SW480 (cell line): ENCODE data around the gene SIT1.

ENCODE experiments used
- DNase-seq: peaks from one replicate; pipeline ENCODE4 v3.0.0-alpha.2; 2016; ENCODE audit warnings: low spot score

Gene SIT1

DNA sequence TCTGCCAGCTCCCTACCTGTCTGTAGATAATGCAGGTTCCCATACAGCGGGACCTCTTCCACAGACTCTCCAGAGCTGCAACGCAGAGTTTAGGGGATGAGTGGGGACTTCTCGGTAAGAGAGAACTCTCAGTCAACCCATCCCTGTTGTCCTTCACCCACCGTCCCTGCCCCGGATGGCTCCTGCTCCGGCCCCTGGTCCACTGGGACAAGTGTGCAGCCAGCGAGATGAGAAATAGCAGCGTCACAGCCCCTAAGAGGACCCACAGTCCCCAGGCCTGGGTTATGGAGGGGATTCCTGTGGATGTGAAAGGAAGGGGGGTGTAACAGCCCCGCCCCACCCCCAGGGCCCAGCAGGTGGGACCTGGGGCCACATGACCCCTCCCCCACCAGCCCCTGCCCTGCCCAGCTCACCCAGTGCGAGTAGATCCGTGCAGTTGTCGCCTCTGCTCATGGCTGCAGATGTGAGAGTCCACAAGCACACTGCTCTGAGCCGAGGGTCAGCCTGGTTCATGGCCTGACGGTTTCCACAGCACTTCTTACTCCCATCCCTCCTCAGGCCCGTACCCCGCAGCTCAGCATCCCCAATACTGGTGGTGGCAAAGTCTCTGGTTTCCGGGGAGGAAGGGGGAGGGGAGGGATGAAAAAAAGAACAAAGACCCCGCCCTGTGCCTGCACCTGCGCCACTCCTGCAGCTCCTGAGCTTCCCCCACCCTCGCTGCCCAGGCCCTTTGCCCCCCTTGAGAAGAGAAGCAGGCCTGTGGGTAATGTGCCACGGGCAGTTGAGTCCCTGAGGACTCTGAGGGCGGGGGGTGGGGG is at the start of gene SIT1:
Gene SIT1, minus strand, starts transcription at position 591 of the 818 bp plus-strand sequence. Its CDS starts 78 bp downstream, at position 513.
- DNase-seq = no peak

- no peak for DNase-seq
Measured at GRCh38 chr9:35700031-35700430, 49.3 kb upstream of the SIT1 start.

DNA sequence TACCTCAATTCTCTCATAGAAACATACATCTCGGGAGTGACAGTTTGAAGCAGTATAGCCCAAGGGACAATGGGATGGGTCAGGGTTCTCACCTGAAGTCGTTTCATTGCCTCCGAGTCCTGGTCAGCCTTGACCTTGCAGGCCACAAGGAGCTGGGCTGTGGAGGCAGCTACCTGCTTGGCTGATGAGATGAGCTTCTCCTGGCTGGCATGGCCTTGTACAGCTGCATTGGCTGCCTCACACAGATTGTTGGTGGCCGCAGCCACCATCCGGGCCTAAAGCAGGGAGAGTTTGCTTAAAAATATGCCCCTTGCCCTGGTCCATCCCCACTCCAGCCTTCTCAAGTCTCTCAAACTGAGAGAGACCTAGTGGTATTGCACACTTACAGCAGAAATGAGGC is 47.5 kb upstream of the SIT1 start:
- DNase-seq = no peak

- no peak for DNase-seq
Measured at GRCh38 chr9:35697486-35697885, 46.8 kb upstream of the SIT1 start.

DNA sequence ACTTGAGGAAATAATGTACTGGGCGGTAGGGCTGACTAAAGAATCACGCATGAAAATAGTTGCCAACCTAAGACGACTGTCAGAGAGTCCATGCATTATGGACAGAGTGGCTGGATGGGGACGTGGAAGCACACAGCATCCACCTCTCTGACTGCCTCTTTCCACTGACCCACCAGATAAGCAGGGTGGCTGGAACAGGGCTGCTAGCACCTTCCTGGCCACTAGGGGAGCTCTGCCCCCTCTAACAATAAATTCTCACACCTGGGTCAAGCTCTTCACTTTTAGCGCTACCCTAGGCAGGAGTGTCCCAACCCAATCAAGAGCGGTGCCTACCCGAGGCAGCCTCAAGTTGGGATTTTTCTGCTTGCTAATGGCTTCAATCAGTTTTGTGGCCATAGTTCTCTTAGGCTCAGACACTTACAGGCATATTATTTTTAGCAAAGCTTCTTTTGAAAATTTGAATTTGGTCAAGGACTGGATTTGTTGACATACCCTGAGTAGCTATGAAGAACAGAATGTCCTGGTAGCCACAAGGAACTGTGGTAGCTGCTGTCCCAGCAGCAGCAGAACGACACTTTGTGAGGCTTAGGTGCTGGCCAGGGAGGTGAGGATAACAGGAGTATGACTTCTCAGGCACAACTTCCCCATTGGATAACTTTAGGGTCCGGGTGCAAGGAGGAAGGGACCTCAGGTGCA is 45.9 kb upstream of the SIT1 start:
- DNase-seq = peak; percentile 65

DNA sequence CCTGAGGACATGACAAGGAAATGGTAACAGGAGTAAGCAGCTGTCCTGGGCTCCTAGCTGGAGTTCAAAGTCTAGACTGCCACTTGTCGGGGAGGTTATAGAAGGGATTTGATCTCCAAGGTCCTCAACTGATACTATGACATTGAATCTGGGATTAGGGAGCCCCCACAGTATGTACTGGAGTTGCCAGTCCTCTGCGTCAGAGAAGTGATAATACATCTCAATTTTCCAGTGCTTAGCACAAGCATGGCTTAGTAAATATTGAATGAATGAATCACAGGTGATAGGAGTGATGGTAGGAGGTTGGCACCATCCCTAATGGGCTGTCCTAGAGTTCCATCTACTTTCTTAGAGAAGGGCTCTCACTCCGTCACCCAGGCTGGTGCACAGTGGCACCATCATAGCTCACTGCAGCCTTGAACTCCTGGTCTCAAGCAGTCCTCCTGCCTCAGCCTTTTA is 45.2 kb upstream of the SIT1 start:
- no peak for DNase-seq

DNA sequence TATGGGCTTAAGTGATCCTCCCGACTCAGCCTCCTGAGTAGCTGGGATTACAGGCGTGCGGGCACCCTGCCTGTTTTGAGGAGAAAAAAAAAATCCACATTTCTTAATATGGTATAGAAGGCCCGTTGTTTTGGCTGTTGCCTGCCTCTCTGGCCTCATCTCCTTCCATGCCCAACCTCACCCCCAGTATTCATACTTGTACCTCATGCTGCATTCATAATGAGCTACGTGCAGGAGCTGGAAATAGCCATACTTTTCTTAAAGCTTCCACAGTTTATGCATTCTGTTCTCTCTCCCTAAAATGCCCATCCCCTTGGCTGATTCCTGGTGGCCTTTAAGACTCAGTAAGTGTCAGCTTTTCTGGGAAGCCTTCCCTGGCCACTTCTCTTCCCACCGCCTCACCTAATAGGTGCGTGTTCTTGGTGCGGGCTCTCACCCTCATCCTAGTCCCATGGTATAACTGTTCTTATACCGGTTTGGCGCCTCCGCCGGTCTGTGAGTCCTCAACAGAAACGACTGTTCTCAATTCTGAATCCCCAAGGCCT is 41.1 kb upstream of the SIT1 start:
- no peak for DNase-seq

DNA sequence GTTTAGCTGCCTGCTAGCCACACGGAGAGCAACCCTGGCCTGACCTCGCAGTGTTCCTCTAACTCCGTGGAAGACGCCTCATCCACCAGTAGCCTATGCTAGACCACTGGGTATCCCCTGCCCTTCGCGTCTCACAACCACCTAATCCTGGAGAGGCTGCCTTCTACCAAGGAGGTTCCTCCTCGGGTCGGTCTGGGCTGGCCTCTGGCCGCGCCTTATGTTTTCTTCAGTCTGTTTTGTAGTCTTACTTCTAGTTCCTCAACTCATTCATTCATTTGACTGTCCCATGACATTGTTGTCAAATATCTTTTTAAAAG is 40.6 kb upstream of the SIT1 start:
- peak; percentile 34 for DNase-seq

DNA sequence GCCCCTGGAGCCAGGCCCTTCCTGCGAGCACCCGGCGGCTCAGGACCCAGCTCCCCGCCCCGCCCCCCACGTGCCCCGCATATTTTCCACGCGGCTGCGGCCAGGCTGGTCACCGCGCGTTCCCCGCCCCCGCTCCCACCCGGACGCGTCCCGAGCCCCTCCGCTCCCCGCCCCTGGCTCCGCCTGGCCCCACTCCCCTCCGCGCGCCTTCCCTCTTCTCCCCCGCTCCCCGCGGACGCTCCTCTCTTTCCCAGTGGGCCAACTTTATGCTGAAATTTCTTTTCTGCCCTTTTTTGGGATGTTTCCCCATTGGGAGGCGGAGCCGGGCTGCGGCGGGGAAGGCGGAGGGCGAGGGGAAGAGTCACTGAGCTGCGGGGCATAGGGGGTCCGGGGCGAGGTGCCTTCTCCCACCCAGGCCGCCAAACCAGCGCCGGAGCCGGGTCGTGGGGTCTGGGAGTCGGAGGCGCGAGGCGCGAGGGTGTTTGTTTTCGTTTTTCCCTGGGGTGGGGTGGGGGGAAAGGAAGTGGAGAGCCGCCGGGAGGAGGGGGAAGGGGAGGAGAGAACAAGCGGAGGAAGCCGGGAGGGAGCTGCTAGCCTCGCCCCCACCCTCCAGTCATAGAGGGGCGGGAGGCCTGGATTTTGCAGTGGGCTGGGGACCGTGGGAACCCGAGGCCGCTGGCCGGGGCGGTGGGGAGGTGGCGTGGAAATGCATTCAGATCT is 40.0 kb upstream of the SIT1 start:
- peak; percentile 31 for DNase-seq

- no peak for DNase-seq
Measured at GRCh38 chr9:35690294-35690613, 39.5 kb upstream of the SIT1 start.

DNA sequence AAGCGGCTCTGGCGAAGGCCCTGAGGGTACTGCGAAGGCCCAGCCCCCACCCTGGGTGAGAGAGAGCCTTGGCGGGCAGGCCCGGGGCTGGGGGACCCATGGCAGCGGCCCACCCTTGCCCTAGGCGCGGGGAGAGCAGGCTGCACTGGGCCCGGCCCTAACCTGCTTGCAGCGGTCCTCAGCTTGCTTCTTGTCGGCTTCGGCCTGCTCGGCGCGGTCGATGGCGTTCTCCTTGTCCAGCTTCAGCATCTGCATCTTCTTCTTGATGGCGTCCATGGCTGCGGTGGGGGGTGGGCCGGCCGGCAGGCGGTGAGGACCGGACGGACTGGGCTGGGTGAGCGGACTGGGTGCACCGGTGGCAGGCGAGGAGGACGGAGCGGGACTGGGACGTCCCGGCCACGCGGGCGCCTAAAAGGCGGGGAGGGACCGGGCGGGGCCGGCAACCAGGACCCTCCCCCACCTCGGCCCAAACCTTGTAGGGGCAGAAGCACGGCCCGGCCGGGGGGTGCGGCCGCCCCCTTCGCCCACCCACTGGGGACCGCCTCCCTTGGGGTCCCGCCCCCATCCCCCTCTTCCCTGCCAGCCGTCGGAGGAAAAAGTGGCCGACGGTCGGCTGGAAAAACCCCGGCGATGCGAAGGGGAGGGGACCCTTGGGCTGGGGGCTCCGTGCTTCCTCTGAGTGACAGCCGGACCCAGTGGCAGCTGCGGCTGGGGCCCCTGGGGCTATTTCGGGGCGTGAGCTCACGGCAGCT is 39.0 kb upstream of the SIT1 start, which contains the start of gene TPM2:
Gene TPM2, minus strand, starts transcription at position 384 of the 752 bp plus-strand sequence. Its CDS starts 108 bp downstream, at position 276.
- no peak for DNase-seq

DNA sequence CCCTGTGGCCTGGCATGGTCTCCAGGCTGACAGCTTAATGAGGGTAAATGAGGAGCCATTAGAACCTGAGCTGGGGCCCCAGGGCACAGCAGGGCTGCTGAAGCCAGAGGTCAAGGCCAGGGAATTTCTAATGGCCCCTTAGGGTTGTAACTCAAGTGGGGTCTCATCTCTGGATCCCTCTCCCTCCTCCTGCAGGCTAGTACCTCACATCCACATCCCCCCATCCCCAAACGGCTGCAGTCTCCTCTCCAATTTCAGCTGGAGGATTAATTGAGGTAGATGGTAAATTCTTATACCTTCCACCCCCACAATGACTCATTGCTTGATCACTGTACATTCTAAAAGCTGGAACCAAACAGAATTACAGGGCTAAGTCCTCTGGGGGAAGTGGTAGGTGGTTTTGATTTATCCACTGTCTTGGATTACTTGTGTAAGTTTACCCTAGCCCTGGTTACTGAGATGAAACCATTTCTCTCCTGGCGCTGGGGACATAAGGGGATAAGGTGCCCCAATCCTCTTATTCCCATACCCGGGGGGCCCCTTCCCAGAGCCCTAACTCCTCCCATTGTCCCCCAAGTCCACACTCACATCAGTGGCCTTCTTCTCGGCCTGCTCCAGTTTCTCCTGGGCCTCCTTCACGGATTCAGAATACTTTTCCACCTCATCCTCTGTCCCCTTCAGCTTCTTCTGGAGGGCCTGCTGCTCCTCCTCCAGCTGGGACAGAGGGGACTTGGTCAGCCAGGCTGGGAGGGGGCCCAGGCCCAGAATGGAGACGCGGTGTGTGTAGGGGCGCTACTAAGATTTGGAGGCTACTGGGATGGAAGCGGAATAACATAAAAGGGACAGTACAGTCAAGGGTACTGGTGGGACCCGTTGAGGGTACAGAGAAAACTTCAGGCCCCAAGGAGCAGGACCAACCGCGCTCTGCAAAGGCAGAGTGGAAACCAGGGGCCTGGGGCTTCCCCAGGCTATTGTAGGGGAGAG is 38.1 kb upstream of the SIT1 start:
- DNase-seq = peak; percentile 83

DNA sequence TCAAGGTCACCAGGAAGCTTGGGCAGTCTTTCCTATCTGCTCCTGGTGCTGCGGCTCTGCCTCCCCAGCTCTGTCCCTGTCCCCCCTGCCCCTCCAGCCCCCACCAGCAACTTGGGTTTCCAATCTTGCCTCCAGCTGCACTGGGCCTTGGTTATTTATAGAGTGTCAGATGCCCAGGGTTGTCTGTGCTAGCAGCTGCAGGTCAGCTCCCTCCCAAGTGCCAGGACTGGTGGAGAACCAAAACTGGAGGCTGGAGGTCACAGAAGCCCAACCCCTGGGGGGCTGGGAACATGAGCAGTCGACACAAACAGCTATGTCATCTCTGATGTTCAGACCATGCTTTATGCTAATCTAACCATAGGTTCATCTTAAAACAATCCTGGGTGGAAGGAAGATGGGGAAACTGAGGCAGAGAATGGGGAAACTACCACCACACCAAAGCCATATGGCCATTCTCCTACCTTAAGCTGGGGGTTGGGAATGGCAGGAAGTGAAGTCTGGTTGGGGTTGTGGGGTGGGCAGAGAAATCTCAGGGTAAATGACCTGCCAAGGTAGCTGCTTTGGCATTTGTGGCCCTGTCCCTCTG is 37.3 kb upstream of the SIT1 start:
- DNase-seq = no peak

DNA sequence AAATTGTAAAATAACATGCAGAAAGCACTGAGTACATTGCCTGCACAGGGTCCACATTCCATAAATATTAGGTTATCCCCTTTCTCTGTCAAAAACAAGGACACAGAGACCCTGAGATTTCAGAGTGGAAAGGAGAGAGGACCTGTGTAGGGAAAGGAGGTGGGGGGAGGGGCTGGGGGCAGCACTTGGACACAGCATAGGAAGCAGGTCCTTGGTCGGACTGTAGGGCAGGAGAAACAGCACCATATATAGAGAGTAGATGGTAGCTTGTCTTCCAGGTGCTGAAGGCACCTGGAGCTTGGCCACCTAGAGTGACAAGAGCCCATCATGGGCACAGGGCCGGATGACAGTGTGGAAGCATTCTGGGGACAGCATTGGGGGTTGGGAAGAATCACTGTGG is 36.6 kb upstream of the SIT1 start:
- DNase-seq = no peak

DNA sequence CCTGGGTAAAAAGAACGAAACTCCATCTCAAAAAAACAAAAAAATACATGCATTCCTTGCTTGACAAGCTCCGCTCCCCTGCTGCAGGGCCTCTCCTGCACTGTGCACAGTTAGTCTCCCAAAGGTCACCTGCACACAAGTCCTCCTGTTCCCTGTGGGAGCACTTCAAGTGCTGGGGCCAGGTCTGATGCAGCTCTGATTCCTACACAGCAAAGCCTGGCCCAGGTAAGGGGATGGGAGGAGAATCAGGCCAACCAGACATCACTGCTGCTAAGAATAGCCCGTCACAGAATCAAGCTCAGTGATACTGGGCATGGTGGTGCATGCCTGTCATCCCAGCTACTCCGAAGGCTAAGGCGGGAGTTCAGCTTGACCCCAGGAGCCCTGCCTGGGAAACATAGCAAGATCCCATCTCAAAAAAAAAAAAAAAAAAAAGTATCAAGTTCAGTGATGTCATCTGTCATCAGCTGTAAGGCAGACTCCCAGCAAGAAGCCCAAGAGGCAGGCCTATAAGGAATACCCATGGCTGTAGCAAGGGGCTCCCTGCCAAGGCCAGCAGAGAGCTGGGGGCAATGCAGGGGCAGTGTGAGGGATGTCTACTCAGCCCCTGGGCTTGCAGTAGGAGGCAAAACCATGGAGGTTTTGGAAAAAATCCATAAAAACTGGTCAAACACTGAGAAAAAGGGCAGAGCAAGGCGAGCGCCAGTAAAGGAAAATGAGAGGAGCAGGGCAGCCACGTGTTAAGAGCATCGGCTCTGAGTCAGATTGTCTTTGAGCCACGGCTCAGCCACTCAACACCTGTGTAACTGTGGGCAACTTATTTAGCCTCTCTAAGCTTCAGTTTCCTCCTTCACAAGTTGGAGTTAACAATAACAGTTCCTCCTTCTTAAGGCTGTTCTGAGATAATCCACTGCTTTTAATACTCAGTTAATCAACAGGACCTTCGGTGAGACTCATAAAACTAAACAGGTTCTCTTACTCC is 35.8 kb upstream of the SIT1 start:
- DNase-seq = no peak

DNA sequence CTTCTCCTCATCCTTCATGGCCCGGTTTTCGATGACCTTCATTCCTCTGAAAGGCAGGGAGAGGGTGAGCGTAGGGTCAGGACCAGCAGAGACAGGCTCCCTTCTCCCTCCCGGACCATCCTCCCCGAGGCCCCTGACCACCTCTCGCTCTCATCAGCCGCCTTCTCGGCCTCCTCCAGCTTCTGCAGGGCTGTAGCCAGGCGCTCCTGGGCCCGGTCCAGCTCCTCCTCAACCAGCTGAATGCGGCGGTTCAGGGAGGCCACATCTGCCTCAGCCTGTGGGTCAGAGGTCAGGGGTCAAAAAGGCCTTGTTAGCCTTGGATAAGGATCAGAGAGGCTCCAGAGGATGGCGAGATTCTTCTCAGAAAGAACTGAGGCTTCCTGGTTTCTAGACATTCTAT is 34.8 kb upstream of the SIT1 start:
- DNase-seq = no peak

DNA sequence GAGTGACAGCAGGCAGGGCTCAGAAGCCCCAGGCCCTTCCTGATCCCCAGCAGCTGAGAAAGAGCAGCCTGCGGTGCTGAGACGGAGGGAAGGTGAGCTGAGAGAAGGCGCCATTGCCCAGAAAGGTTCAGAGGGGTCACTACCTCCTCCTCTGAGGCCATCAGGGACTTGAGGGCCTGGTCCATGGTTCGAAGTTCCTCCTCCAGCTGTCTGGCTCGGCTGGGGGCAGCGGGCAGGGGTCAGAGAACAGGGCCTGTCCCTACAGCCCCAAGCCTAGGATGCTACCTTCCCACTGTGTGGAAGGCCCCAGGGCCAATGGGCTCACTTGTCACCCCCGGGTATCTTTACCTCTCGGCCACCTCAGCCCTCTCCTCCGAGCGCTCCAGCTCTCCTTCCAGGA is 34.2 kb upstream of the SIT1 start:
- DNase-seq = no peak

DNA sequence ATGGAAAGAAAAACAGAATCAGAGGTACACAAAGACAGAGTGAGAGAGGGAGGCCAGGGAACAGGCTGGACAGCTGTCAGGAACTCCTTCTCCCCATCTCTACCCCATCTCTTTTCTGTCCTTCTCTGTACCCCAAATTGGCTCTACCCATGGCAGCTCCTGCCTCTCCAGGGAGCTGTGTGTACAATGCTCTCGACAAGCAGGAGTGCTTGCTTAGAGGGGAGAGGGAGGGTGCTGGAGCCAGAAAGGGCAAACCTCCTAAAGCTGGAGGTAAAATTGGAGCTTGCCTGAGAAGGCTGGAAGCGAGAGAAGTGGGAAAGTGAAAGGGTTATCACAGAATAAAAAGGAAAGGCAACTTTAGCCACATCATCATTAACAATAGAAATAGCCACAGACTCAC is 32.6 kb upstream of the SIT1 start:
- DNase-seq = no peak
